ENCODE measurements around the gene MTOR.
"Not testable (repeated sequence)": the region's sequence is repeated elsewhere in the genome, so short reads cannot be mapped to it uniquely, and the experiment has no call there.

Gene MTOR

GRCh38 chr1:11080931-11081330 lies 181.4 kb downstream of the MTOR start:
- peaks cover 62 to 74% (median 68%) of the 10 kb centered on the region in 3 donors for H3K36me3 ChIP-seq
- TF ChIP-seq CTCF (IDR thresholded peaks at IDR 0.05) = no peak

GRCh38 chr1:11078631-11079030 lies 183.7 kb downstream of the MTOR start:
- H3K27ac ChIP-seq = no peak overlapping the region
- intact Hi-C loops (cut with DNase I; ENCODE audit: low total_unique reads) = no loop called here
- no peak for DNase-seq
- H3K4me3 ChIP-seq = no peak overlapping the region
- no peaks in the 10 kb centered on the region for H3K4me1 ChIP-seq
- H3K36me3 ChIP-seq = peaks cover 85 to 97% (median 91%) of the 10 kb centered on the region in 3 donors
- no peaks in the 10 kb centered on the region for H3K27me3 ChIP-seq
- no peak for TF ChIP-seq CTCF (IDR thresholded peaks at IDR 0.05)
- no peaks in the 10 kb centered on the region for H3K9me3 ChIP-seq

More at GRCh38 chr1:11080931-11081330, 181.4 kb downstream of the MTOR start:
- DNase-seq = peak in 1 of 2 donors; percentile 31
- no peak overlapping the region for H3K4me3 ChIP-seq
- no peaks in the 10 kb centered on the region for H3K27me3 ChIP-seq
- no peaks in the 10 kb centered on the region for H3K4me1 ChIP-seq
- H3K27ac ChIP-seq = peak overlapping the region in 1 of 2 donors; percentile 12
- no peaks in the 10 kb centered on the region for H3K9me3 ChIP-seq
- intact Hi-C loops (cut with DNase I; ENCODE audit: low total_unique reads) = no loop called here

- H3K36me3 ChIP-seq = peaks cover 81 to 99% (median 93%) of the 10 kb centered on the region in 3 donors
- H3K27ac ChIP-seq; H3K27me3 ChIP-seq; H3K4me3 ChIP-seq; intact Hi-C loops (cut with DNase I; ENCODE audit: low total_unique reads); H3K4me1 ChIP-seq; H3K9me3 ChIP-seq: not testable (repeated sequence)
- peak in 1 of 2 donors; percentile 27 for DNase-seq
Measured at GRCh38 chr1:11073398-11073797, 189.0 kb downstream of the MTOR start.

- Histone ChIP-seq H3K27ac (no peak overlapping the region), H3K9me3 (no peaks in the 10 kb centered on the region), H3K4me1 (no peaks in the 10 kb centered on the region), H3K36me3 (peaks cover 84 to 100% (median 97%) of the 10 kb centered on the region in 3 donors), H3K27me3 (no peaks in the 10 kb centered on the region), H3K4me3 (no peak overlapping the region)
- intact Hi-C loops (cut with DNase I; ENCODE audit: low total_unique reads) = no loop called here
- TF ChIP-seq CTCF (IDR thresholded peaks at IDR 0.05) = no peak
- DNase-seq = no peak
Measured at GRCh38 chr1:11072216-11072917, 190.0 kb downstream of the MTOR start.

GRCh38 chr1:11071463-11072215 lies 190.7 kb downstream of the MTOR start:
- intact Hi-C loops (cut with DNase I; ENCODE audit: low total_unique reads) = no loop called here
- Histone ChIP-seq H3K36me3 (peaks cover 80 to 100% (median 97%) of the 10 kb centered on the region in 3 donors), H3K4me3 (no peak overlapping the region), H3K4me1 (no peaks in the 10 kb centered on the region), H3K27me3 (no peaks in the 10 kb centered on the region), H3K27ac (no peak overlapping the region), H3K9me3 (no peaks in the 10 kb centered on the region)
- no peak for TF ChIP-seq CTCF (IDR thresholded peaks at IDR 0.05)
- peak in 1 of 2 donors; percentile 21 for DNase-seq

- no peak for TF ChIP-seq CTCF (IDR thresholded peaks at IDR 0.05)
- peak in 1 of 2 donors; percentile 37 for DNase-seq
Measured at GRCh38 chr1:11070876-11071275, 191.5 kb downstream of the MTOR start.

More at GRCh38 chr1:11070876-11071275, 191.5 kb downstream of the MTOR start:
- intact Hi-C loops (cut with DNase I; ENCODE audit: low total_unique reads) = no loop called here
- Histone ChIP-seq H3K4me1 (no peaks in the 10 kb centered on the region), H3K9me3 (no peaks in the 10 kb centered on the region), H3K4me3 (no peak overlapping the region), H3K36me3 (peaks cover 78 to 100% (median 97%) of the 10 kb centered on the region in 3 donors), H3K27me3 (no peaks in the 10 kb centered on the region), H3K27ac (no peak overlapping the region)
